LHCN-M2 (cell line): ENCODE results near the gene RTN4R. TPM values are rescaled to one million over a fixed set of nuclear protein-coding genes. Genes with fewer than 3 reads are reported as not detected.
"Not testable (repeated sequence)": the region's sequence is repeated elsewhere in the genome, so short reads cannot be mapped to it uniquely, and the experiment has no call there.

Experiments used
- DNase-seq: peaks from one replicate; pipeline ENCODE4 v3.0.0-alpha.2; 2012; ENCODE audit warnings: low read depth
- total RNA-seq: library from RNA; depleted of rRNA; stranded (reverse); fragments of >200 nt; gene quantifications from 2 replicates; pipeline ENCODE4 v1.2.3, GENCODE V29; 2014

The RTN4R gene
- total RNA-seq, 1 experiment from 2014 or later, result 0.63 TPM

GRCh38 chr22:20272174-20272573 is 4.1 kb upstream of the RTN4R start:
- DNase-seq, result no peak

- DNase-seq, result peak; percentile 32
These were observed 3.2 kb upstream of the RTN4R start for GRCh38 chr22:20271114-20271994.

- DNase-seq, result peak; percentile 9
These were observed 2.3 kb upstream of the RTN4R start for GRCh38 chr22:20270190-20271113.

GRCh38 chr22:20269673-20270072 is 1.6 kb upstream of the RTN4R start:
- DNase-seq, result not testable (repeated sequence)

- not testable (repeated sequence) for DNase-seq
These were observed 1.1 kb upstream of the RTN4R start for GRCh38 chr22:20269201-20269600.

- DNase-seq, result no peak
These were observed 458 bp downstream of the RTN4R start for GRCh38 chr22:20267441-20268278.

- not testable (repeated sequence) for DNase-seq
These were observed 1.3 kb downstream of the RTN4R start for GRCh38 chr22:20266667-20267440.

GRCh38 chr22:20265772-20266666 is 2.1 kb downstream of the RTN4R start:
- not testable (repeated sequence) for DNase-seq

- no peak for DNase-seq
These were observed 3.3 kb downstream of the RTN4R start for GRCh38 chr22:20264614-20265452.

GRCh38 chr22:20263404-20264281 is 4.5 kb downstream of the RTN4R start:
- DNase-seq, result not testable (repeated sequence)

GRCh38 chr22:20262582-20263147 is 5.5 kb downstream of the RTN4R start:
- no peak for DNase-seq

- DNase-seq, result no peak
These were observed 6.1 kb downstream of the RTN4R start for GRCh38 chr22:20261848-20262581.

GRCh38 chr22:20260071-20260765 is 7.9 kb downstream of the RTN4R start:
- DNase-seq, result no peak

- DNase-seq, result no peak
These were observed 8.8 kb downstream of the RTN4R start for GRCh38 chr22:20259327-20259688.

GRCh38 chr22:20258584-20259326 is 9.4 kb downstream of the RTN4R start:
- DNase-seq, result no peak
